GM23338 (cell line): ENCODE data around the gene CDH8. TPM values are rescaled to one million over a fixed set of nuclear protein-coding genes. Genes with fewer than 3 reads are reported as not detected.

Experiments
- ATAC-seq: fragments of 200-7000 bp; cut with Tn5 transposase; 3 replicates; pipeline ENCODE4 v1.9.1; 2020
- DNase-seq: peaks from one replicate; pipeline ENCODE4 v3.0.0-alpha.2; 2015; ENCODE audit warnings: low spot score
- H2AFZ ChIP-seq: fragments of 200-600 bp; sonication (generic); 2 replicates; pipeline ENCODE4 v1.8.0; 2016; ENCODE audit warnings: antibody characterized with exemption, mild to moderate bottlenecking, moderate library complexity
- H3F3A ChIP-seq: fragments of 200-600 bp; sonication (generic); replicated peaks from 2 replicates; pipeline ENCODE4 v1.8.0; 2017; ENCODE audit warnings: antibody characterized with exemption, mixed run types, low read depth
- H3K27ac ChIP-seq: fragments of 200-600 bp; sonication (generic); 2 replicates; pipeline ENCODE4 v1.6.1; 2016; ENCODE audit warnings: low read depth
- H3K27me3 ChIP-seq: fragments of 200-600 bp; sonication (generic); 2 replicates; pipeline ENCODE4 v1.8.0; 2016; ENCODE audit warnings: mild to moderate bottlenecking, mixed run types, moderate library complexity; ENCODE audit not compliant: insufficient read depth
- H3K36me3 ChIP-seq: fragments of 200-600 bp; sonication (generic); 2 replicates; pipeline ENCODE4 v1.8.0; 2016; ENCODE audit warnings: mild to moderate bottlenecking; ENCODE audit not compliant: insufficient read depth
- H3K4me1 ChIP-seq: fragments of 200-600 bp; sonication (generic); 2 replicates; pipeline ENCODE4 v1.8.0; 2016; ENCODE audit warnings: mild to moderate bottlenecking, moderate library complexity; ENCODE audit not compliant: insufficient read depth
- H3K4me2 ChIP-seq: fragments of 200-600 bp; sonication (generic); 2 replicates; pipeline ENCODE4 v1.7.1; 2017; ENCODE audit warnings: mixed run types
- H3K4me3 ChIP-seq: fragments of 200-600 bp; sonication (generic); 2 replicates; pipeline ENCODE4 v1.6.1; 2016; ENCODE audit warnings: mixed run types
- H3K79me2 ChIP-seq: fragments of 200-600 bp; sonication (generic); replicated peaks from 2 replicates; pipeline ENCODE4 v1.8.0; 2017; ENCODE audit warnings: mild to moderate bottlenecking; ENCODE audit not compliant: insufficient read depth
- H3K9me2 ChIP-seq: fragments of 200-600 bp; sonication (generic); 2 replicates; pipeline ENCODE4 v1.8.0; 2017; ENCODE audit not compliant: insufficient read depth
- H4K20me1 ChIP-seq: fragments of 200-600 bp; sonication (generic); replicated peaks from 2 replicates; pipeline ENCODE4 v1.8.0; 2017; ENCODE audit warnings: mild to moderate bottlenecking; ENCODE audit not compliant: insufficient read depth
- H3K27ac Mint-ChIP-seq: 2 replicates; pipeline ENCODE4 v1.8.0; 2020; ENCODE audit warnings: inconsistent platforms, mild to moderate bottlenecking, moderate library complexity, mixed read lengths
- H3K27me3 Mint-ChIP-seq: 3 replicates; pipeline ENCODE4 v1.8.0; 2022; ENCODE audit warnings: low read depth, mild to moderate bottlenecking, moderate library complexity, mixed read lengths, inconsistent platforms; ENCODE audit not compliant: insufficient read depth, poor library complexity
- H3K36me3 Mint-ChIP-seq: 3 replicates; pipeline ENCODE4 v1.8.0; 2021; ENCODE audit warnings: low read depth, mild to moderate bottlenecking, inconsistent platforms, moderate library complexity, mixed read lengths
- H3K4me1 Mint-ChIP-seq: 3 replicates; pipeline ENCODE4 v1.8.0; 2020; ENCODE audit warnings: mild to moderate bottlenecking, inconsistent platforms, mixed read lengths
- H3K4me3 Mint-ChIP-seq: 3 replicates; pipeline ENCODE4 v1.8.0; 2021; ENCODE audit warnings: moderate library complexity, mild to moderate bottlenecking, inconsistent platforms, mixed read lengths
- H3K9me3 Mint-ChIP-seq: 3 replicates; pipeline ENCODE4 v1.8.0; 2020; ENCODE audit warnings: moderate library complexity, mild to moderate bottlenecking, inconsistent platforms, mixed read lengths
- CREB1 ChIP-seq: fragments of 250-450 bp; sonication (Bioruptor Pico); IDR thresholded peaks from 2 replicates; pipeline ENCODE4 v1.5.0; 2020; ENCODE audit warnings: low read depth, mild to moderate bottlenecking, moderate library complexity
- CTCF ChIP-seq, 2 experiments: fragments of 200-600 bp in 1 of 2; sonication (generic) in 1 of 2; conservative IDR thresholded peaks; 2 replicates each; pipeline versions ENCODE4 v1.5.1 to v1.6.1; 2016 to 2017; ENCODE audit warnings: antibody characterized with exemption in 2 of 2, low read depth in 2 of 2, mild to moderate bottlenecking in 2 of 2, moderate library complexity in 1 of 2
- ETS1 ChIP-seq: IDR thresholded peaks from 2 replicates; pipeline ENCODE4 v1.6.1; 2016; ENCODE audit warnings: antibody characterized with exemption
- EZH2 ChIP-seq: fragments of 200-600 bp; sonication (generic); IDR thresholded peaks from one replicate; pipeline ENCODE4 v1.8.0; 2017; ENCODE audit warnings: antibody characterized with exemption, mild to moderate bottlenecking, low read depth; ENCODE audit not compliant: unreplicated experiment
- EZH2phosphoT487 ChIP-seq: fragments of 200-600 bp; sonication (generic); IDR thresholded peaks from one replicate; pipeline ENCODE4 v1.8.1; 2018; ENCODE audit warnings: antibody characterized with exemption; ENCODE audit not compliant: unreplicated experiment
- JUNB ChIP-seq: IDR thresholded peaks from one replicate; pipeline ENCODE4 v1.6.1; 2016; ENCODE audit warnings: antibody characterized with exemption; ENCODE audit not compliant: unreplicated experiment
- NANOG ChIP-seq: IDR thresholded peaks from 2 replicates; pipeline ENCODE4 v1.6.1; 2016; ENCODE audit warnings: antibody characterized with exemption, borderline replicate concordance
- POLR2AphosphoS5 ChIP-seq: IDR thresholded peaks from 2 replicates; pipeline ENCODE4 v1.6.1; 2016; ENCODE audit warnings: antibody characterized with exemption, low read depth
- REST ChIP-seq: IDR thresholded peaks from one replicate; pipeline ENCODE4 v1.6.1; 2018; ENCODE audit warnings: antibody characterized with exemption; ENCODE audit not compliant: unreplicated experiment
- STAT1 ChIP-seq: IDR thresholded peaks from one replicate; pipeline ENCODE4 v1.6.1; 2016; ENCODE audit warnings: antibody characterized with exemption; ENCODE audit not compliant: unreplicated experiment
- ZNF114 ChIP-seq: fragments of 250-450 bp; sonication (Bioruptor Pico); IDR thresholded peaks from 2 replicates; pipeline ENCODE4 v1.5.0; 2020; ENCODE audit warnings: mild to moderate bottlenecking, moderate library complexity
- ZNF331 ChIP-seq: fragments of 250-450 bp; sonication (Bioruptor Pico); IDR thresholded peaks from 2 replicates; pipeline ENCODE4 v1.5.0; 2020; ENCODE audit warnings: low read depth, mild to moderate bottlenecking, moderate library complexity
- ZNF462 ChIP-seq: fragments of 250-450 bp; sonication (Bioruptor Pico); IDR thresholded peaks from 2 replicates; pipeline ENCODE4 v1.5.0; 2020; ENCODE audit warnings: mild to moderate bottlenecking, moderate library complexity
- polyA plus RNA-seq: library from polyadenylated mRNA; unstranded; fragments of >200 nt; fragmentation: Nextera tagmentation; extraction: Ambion mirVana; gene quantifications from 2 replicates; pipeline ENCODE4 v1.2.1, GENCODE V29; 2016
- total RNA-seq: library from RNA; depleted of rRNA; stranded (reverse); fragments of >200 nt; shearing (Covaris generic); gene quantifications from 2 replicates; pipeline ENCODE4 v1.2.3, GENCODE V29; 2014

Gene CDH8
- total and polyA plus RNA-seq, 2 experiments from 2014 or later = 10.2 to 11.7 TPM

- H3K9me2 ChIP-seq = no peaks in the 10 kb centered on the region
- Mint-ChIP-seq H3K4me3 (no peak overlapping the region), H3K9me3 (no peaks in the 10 kb centered on the region), H3K27ac (no peak overlapping the region), H3K4me1 (peaks cover 7% of the 10 kb centered on the region; the same call in 2 of the 3 replicates), H3K36me3 (no peaks in the 10 kb centered on the region), H3K27me3 (peaks cover 1% of the 10 kb centered on the region)
- H3K27ac ChIP-seq = no peak overlapping the region
- ATAC-seq (no peak), DNase-seq (no peak)
- H3K36me3 ChIP-seq = no peaks in the 10 kb centered on the region
- no peaks in the 10 kb centered on the region for H3K4me1 ChIP-seq
- H2AFZ ChIP-seq = no peak overlapping the region
- no peaks in the 10 kb centered on the region for H3F3A ChIP-seq
- no peaks in the 10 kb centered on the region for H3K27me3 ChIP-seq
- H3K79me2 ChIP-seq = no peaks in the 10 kb centered on the region
- no peak overlapping the region for H3K4me3 ChIP-seq
- H3K4me2 ChIP-seq = no peak overlapping the region
- no peak for TF ChIP-seq CTCF (conservative IDR thresholded peaks at IDR 0.05; ENCODE audit: low read depth in 2 of 2)
- TF ChIP-seq NANOG = no peak
- TF ChIP-seq ETS1 = no peak
- TF ChIP-seq JUNB = no peak
- TF ChIP-seq EZH2phosphoT487 = no peak
- TF ChIP-seq POLR2AphosphoS5 = no peak
- TF ChIP-seq ZNF114 (CRISPR knock-in tag) = no peak
- TF ChIP-seq STAT1 = no peak
- no peak for TF ChIP-seq EZH2
- no peak for TF ChIP-seq ZNF331
- TF ChIP-seq ZNF462 (CRISPR knock-in tag) = no peak
- TF ChIP-seq CREB1 (CRISPR knock-in tag) = no peak
- no peak for TF ChIP-seq REST
- no peaks in the 10 kb centered on the region for H4K20me1 ChIP-seq
These were observed 40.6 kb upstream of the CDH8 start for GRCh38 chr16:62076886-62077285.
